HG03442 (cell line): Measurements from ENCODE around the gene FAM53A.

Experiments
- ATAC-seq: cut with Tn5 transposase; IDR thresholded peaks from one replicate; pipeline ENCODE4 v1.9.1; 2021; ENCODE audit warnings: mild to moderate bottlenecking, moderate library complexity; ENCODE audit not compliant: unreplicated experiment

FAM53A gene

GRCh38 chr4:1661695-1662094, 22.4 kb downstream of the FAM53A start:
- ATAC-seq = no peak

- ATAC-seq = no peak
Observed at GRCh38 chr4:1660948-1661677, 23.0 kb downstream of the FAM53A start.

GRCh38 chr4:1659104-1660043, 24.7 kb downstream of the FAM53A start:
- no peak for ATAC-seq

GRCh38 chr4:1658581-1658980, 25.5 kb downstream of the FAM53A start:
- ATAC-seq = no peak

DNA sequence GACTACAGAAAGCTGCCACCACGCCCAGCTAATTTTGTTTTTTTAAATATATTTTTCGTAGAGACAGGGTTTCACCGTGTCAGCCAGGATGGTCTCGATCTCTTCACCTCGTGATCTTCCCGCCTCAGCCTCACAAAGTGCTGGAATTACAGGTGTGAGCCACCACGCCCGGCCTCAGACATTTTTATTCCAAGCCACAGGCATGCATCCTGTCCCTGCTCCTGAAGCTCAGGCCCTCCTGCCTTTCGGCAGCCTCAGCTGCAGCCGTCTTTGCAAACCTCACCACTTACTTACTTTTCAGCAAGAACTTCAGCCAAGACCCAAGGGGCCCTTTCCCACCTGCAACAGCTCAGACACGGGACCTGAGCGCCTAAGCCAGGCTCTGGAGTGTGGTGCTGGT, 26.0 kb downstream of the FAM53A start:
- ATAC-seq = no peak

DNA sequence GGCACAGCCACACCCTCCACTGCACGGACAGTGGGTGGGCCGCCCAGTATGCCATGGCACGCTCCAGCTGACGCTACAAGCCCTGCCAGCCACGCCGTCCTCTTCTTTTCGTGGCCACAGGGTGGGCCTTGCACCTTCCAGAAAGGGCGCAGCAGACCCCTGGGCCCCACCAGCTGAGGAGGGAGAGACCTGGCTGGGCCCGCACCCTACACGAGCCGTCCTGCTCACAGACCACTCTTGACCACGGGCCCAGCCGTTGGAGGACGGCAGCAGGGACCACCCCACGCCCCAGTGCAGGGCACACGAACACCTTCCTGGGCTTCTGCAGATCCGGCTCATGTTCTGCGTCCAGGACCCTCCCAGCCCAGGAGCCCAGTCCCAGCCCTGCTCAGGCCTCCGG, 27.1 kb downstream of the FAM53A start:
- ATAC-seq = no peak

DNA sequence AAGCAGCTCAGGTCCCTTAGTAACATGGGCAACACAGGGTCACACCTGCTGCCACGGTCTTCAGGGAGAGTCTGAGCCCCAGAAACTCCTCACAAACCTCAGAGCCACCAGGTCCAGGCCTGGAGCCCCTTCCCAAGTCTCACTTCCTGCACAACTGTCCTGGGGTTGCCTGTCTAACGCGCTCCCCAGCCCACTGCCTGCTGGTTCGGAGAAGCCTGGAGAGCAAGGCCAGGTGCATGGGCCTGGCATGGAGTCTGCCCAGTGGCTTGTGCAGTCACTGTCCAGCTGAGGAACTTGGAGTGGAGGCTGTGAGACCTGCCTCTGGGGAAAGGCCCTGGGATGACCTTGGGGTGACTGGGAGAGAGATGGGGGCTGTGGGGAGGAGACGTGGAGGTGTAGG, 28.0 kb downstream of the FAM53A start:
- no peak for ATAC-seq

- no peak for ATAC-seq
Observed at GRCh38 chr4:1655676-1656075, 28.4 kb downstream of the FAM53A start.

GRCh38 chr4:1655081-1655480, 29.0 kb downstream of the FAM53A start:
- ATAC-seq = no peak

DNA sequence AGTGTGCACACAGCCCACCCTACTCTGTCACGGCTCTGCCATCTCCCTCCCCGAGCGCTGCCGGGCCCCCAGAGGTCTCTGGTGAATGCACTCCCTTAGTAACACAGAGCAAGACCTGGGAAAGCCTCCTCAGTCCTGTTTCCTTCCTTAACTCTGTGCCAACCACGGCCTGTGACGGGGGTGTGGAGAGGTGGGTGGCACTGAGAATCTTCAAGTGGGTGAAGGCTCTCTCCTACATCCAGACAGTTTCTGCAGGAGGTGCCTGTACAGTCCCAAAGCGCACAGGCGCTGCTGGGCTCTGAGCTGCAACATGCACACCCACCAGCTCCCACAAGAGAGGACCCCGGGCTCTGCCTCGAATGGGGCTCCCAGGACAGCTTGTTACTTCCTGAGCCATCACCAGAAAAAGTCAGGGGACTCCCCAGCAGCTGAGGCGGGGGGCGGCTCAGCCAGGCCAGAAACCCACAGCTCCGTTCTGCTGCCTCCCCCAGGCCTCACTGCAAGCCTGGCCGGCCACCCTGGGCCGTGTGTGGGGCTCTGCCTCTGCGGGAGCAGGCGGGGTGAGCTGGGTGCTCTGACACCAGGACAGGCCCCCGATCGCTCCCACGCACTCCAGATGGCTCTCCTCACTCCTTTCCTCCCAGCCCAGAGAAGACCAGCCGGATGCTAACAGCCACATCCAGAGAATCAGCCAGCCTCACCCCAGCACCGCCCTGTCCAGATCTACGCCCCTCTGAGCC, 29.7 kb downstream of the FAM53A start:
- ATAC-seq = no peak

GRCh38 chr4:1653776-1654175, 30.3 kb downstream of the FAM53A start:
- ATAC-seq = no peak

GRCh38 chr4:1652088-1652487, 32.0 kb downstream of the FAM53A start:
- no peak for ATAC-seq

- no peak for ATAC-seq
Observed at GRCh38 chr4:1651609-1652008, 32.5 kb downstream of the FAM53A start.

DNA sequence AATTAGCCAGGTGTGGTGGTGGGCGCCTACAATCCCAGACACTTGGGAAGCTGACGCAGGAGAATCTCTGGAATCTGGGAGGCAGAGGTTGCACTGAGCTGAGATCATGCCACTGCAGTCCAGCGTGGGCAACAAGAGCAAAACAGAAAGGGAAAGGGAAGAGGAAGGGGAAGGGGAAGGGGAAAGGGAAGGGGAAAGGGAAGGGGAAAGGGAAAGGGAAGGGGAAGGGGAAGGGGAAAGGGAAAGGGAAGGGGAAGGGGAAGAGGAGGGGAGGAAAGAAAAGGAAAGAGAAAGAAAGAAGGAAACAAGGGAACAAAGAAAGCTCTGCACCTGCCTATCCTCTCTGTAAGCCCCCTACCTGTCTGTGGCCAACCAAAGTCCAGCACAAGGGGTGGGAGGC, 35.2 kb downstream of the FAM53A start:
- no peak for ATAC-seq

GRCh38 chr4:1647432-1647831, 36.7 kb downstream of the FAM53A start:
- no peak for ATAC-seq

DNA sequence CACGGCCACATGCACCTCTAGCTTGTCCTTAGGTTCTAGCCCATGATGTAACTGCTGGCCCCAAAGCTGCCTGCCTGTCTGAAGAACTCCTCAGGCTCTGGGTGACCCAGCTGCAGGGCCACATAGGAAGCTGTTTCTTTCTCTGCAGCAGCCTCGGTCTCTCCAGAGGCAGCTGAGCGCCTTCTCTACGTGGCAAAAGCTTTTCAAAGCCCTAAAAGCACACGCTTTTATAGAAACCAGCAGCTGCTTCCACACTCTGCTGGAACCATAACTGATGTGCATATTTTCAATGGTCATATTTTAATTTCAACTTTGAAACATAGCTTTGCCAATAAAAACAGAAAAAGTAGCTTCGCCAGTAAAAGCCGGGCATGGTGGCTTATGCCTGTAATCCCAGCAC, 37.4 kb downstream of the FAM53A start:
- no peak for ATAC-seq

- ATAC-seq = no peak
Observed at GRCh38 chr4:1644891-1645657, 39.0 kb downstream of the FAM53A start.

DNA sequence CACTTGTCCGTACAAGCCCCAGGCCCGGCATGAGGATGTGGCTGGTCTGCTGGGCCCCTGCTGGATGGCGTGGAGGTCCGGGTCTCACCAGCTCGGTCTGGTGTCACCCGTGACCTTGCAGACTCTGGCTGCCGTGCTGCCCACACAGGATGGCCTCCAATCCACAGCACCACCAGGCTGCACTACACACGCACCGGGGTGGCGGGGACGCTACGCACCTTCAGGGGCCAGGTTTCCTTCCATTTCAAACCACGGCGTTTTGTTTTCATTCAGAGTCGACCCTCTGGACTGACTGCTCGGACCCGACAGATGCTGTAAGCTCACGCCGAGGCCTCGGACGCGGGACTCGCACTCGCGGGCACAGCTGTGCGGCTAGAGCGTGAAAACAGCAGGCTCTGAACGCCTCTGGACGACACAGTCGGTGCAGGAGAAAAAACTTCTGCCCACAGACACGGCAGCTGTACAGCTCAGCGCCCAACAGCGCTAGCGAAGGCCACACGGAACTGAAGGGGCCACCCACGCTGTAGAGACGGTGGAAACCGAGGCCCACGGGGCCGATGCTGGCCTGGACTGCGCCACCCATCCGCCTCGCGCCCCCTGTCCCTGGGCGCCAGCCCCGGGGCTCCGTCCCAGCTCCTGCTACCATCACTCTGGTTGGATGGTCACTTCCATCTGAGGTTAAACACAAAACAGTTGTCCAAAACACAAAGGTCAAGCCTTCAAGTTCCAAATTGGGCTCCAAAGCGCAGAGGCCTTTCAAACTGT, 40.0 kb downstream of the FAM53A start:
- ATAC-seq = no peak

DNA sequence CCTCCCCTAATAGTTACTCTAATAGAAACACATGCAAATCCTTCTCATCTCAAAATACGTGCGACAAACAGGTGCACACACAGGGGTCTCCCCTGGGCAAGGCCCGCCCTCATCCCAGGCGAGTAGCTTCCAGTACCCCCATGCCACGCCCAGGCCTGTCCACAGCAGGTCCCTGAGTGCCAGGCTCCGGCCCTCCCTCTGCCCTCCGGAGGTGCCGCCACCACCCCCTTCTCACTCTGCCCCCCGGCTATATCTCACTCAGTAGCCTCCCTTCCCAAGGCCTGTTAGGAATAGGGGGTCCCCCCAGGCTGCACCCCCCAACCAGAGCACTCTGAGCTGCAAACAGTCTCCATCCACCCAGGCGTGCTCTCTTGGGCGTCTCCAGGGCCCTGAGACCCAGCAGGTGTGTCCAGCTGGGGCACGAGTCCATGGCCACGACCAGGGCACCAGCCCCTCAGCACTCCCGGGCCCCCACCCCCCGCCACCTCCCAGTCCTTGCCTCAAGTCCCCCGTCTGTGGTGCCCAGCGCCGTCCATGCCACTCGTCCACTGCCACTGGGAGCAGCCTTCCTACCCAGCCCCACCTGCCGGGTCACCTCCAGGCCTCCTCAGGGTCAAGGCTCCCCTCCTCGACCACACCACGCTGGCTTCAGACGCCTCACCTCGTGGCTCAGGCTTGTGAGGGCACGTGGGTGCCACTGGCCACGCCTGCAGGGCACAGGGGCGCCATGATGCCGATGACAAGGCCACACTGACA, 41.7 kb downstream of the FAM53A start:
- no peak for ATAC-seq
